HEK293T (cell line): ENCODE measurements around the gene MAML2.

Experiments
- CTCF ChIA-PET: fragments of 350-600 bp; formaldehyde crosslinking; extraction: SDS; loops from one replicate; lab custom pipeline; 2021; ENCODE audit warnings: antibody characterized with exemption, inconsistent platforms; lab: Yijun Ruan, JAX
- POLR2A ChIA-PET: fragments of 350-600 bp; formaldehyde crosslinking; extraction: SDS; loops from one replicate; lab custom pipeline; 2020; ENCODE audit warnings: antibody characterized with exemption, inconsistent platforms; lab: Yijun Ruan, JAX
- DNase-seq: peaks from one replicate; pipeline ENCODE4 v3.0.0; 2012; ENCODE audit warnings: mixed read lengths; ENCODE audit errors: extremely low spot score
- ARNT ChIP-seq: fragments of 450-650 bp; IDR thresholded peaks from 2 replicates; pipeline ENCODE4 v1.6.1; 2017; ENCODE audit warnings: mild to moderate bottlenecking
- BHLHE40 ChIP-seq: fragments of 450-650 bp; IDR thresholded peaks from 2 replicates; pipeline ENCODE4 v1.6.1; 2016; ENCODE audit warnings: mild to moderate bottlenecking, moderate library complexity, borderline replicate concordance
- CTBP1 ChIP-seq: fragments of 450-650 bp; IDR thresholded peaks from 2 replicates; pipeline ENCODE4 v1.6.1; 2016; ENCODE audit warnings: borderline replicate concordance
- ELF4 ChIP-seq: fragments of 450-650 bp; IDR thresholded peaks from 2 replicates; pipeline ENCODE4 v1.6.1; 2017; ENCODE audit warnings: antibody characterized with exemption
- FOXA1 ChIP-seq: fragments of 450-650 bp; IDR thresholded peaks from 2 replicates; pipeline ENCODE4 v1.6.1; 2016; ENCODE audit warnings: mild to moderate bottlenecking
- FOXK2 ChIP-seq: fragments of 450-650 bp; IDR thresholded peaks from 2 replicates; pipeline ENCODE4 v1.6.1; 2016; ENCODE audit warnings: mild to moderate bottlenecking
- FOXM1 ChIP-seq: fragments of 450-650 bp; IDR thresholded peaks from 2 replicates; pipeline ENCODE4 v1.6.1; 2017; ENCODE audit warnings: mild to moderate bottlenecking, borderline replicate concordance
- HDGF ChIP-seq: fragments of 450-650 bp; IDR thresholded peaks from 2 replicates; pipeline ENCODE4 v1.6.1; 2017; ENCODE audit warnings: antibody characterized with exemption, borderline replicate concordance
- L3MBTL2 ChIP-seq: fragments of 450-650 bp; conservative IDR thresholded peaks from 2 replicates; pipeline ENCODE4 v1.6.1; 2016; ENCODE audit warnings: mild to moderate bottlenecking
- LEF1 ChIP-seq: fragments of 450-650 bp; IDR thresholded peaks from 2 replicates; pipeline ENCODE4 v1.6.1; 2017; ENCODE audit warnings: mild to moderate bottlenecking, borderline replicate concordance
- NFRKB ChIP-seq: fragments of 450-650 bp; IDR thresholded peaks from 2 replicates; pipeline ENCODE4 v1.6.1; 2016; ENCODE audit warnings: mild to moderate bottlenecking, moderate library complexity
- SP1 ChIP-seq: fragments of 450-650 bp; IDR thresholded peaks from 2 replicates; pipeline ENCODE4 v1.6.1; 2017
- SUZ12 ChIP-seq: fragments of 450-650 bp; IDR thresholded peaks from 2 replicates; pipeline ENCODE4 v1.6.1; 2016; ENCODE audit warnings: mild to moderate bottlenecking
- TARDBP ChIP-seq: fragments of 450-650 bp; IDR thresholded peaks from 2 replicates; pipeline ENCODE4 v1.6.1; 2016
- ZNF384 ChIP-seq: fragments of 450-650 bp; IDR thresholded peaks from 2 replicates; pipeline ENCODE4 v1.6.1; 2016
- TF ChIP-seq, protein P1 (sequence below): fragments of 450-650 bp; IDR thresholded peaks from 2 replicates; pipeline ENCODE4 v1.6.1; 2016

The MAML2 gene

DNA sequence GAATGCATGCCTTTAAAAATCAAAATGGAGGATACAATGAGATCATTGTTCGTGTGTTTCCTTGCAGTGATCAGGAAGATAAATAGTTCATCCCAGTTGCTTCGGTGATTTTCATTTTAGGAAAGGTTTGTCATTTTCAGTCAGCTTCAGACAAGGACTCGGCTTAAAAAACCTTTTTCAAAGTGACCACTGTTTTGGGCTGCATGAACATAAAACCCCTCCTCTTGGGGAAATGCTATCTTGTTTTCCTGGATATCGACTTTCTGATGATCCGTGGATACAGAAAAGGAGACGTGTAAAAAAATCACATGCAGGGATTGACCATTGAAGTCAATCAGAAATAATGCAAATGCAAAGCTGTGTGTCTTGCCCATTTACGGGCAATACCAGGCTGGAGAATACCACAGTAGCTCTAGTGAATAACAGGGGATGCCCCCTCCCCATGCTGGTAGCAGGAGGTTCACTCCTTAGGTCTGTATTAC, 146.8 kb downstream of the MAML2 start:
- CTCF ChIA-PET = no interaction called here
- TF ChIP-seq FOXM1 (no peak), CTBP1 (no peak), ZNF384 (no peak), TARDBP (no peak), HDGF (no peak), L3MBTL2 (no peak), SUZ12 (no peak), FOXA1 (no peak), LEF1 (no peak), ARNT (no peak), FOXK2 (no peak), ELF4 (no peak), BHLHE40 (no peak), NFRKB (no peak), SP1 (no peak)
- TF ChIP-seq, protein P1, sequence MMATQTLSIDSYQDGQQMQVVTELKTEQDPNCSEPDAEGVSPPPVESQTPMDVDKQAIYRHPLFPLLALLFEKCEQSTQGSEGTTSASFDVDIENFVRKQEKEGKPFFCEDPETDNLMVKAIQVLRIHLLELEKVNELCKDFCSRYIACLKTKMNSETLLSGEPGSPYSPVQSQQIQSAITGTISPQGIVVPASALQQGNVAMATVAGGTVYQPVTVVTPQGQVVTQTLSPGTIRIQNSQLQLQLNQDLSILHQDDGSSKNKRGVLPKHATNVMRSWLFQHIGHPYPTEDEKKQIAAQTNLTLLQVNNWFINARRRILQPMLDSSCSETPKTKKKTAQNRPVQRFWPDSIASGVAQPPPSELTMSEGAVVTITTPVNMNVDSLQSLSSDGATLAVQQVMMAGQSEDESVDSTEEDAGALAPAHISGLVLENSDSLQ = no peak
- POLR2A ChIA-PET = no interaction called here

DNA sequence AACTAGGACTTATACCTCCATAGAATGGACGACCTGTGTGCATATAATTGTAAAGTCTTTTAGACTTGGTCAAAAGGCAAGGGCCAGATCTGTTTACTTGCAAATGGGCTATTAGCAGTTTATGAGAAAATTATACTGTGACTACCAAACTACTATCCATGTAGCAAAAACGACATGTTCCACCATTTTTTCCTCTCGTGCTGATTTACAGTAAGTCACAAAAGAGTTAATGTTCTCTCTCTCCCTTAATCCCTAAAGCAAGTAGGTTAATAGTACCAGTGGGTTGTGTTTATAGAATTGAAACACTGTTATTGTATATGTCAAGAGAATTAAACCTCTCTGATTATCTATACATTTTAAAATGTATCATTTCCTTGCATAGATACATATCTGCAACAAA, 147.3 kb downstream of the MAML2 start:
- no peak for DNase-seq
- POLR2A ChIA-PET = no interaction called here
- CTCF ChIA-PET = no interaction called here
- TF ChIP-seq ARNT = no peak
- no peak for TF ChIP-seq TARDBP
- TF ChIP-seq L3MBTL2 = no peak
- TF ChIP-seq CTBP1 = no peak
- no peak for TF ChIP-seq FOXK2
- TF ChIP-seq SUZ12 = no peak
- TF ChIP-seq SP1 = no peak
- TF ChIP-seq ELF4 = no peak
- no peak for TF ChIP-seq BHLHE40
- TF ChIP-seq, protein P1 = no peak
- TF ChIP-seq FOXM1 = no peak
- no peak for TF ChIP-seq HDGF
- TF ChIP-seq LEF1 = no peak
- TF ChIP-seq FOXA1 = no peak
- TF ChIP-seq NFRKB = no peak
- TF ChIP-seq ZNF384 = no peak

More for the DNA sequence above, 146.8 kb downstream of the MAML2 start:
- DNase-seq = no peak

DNA sequence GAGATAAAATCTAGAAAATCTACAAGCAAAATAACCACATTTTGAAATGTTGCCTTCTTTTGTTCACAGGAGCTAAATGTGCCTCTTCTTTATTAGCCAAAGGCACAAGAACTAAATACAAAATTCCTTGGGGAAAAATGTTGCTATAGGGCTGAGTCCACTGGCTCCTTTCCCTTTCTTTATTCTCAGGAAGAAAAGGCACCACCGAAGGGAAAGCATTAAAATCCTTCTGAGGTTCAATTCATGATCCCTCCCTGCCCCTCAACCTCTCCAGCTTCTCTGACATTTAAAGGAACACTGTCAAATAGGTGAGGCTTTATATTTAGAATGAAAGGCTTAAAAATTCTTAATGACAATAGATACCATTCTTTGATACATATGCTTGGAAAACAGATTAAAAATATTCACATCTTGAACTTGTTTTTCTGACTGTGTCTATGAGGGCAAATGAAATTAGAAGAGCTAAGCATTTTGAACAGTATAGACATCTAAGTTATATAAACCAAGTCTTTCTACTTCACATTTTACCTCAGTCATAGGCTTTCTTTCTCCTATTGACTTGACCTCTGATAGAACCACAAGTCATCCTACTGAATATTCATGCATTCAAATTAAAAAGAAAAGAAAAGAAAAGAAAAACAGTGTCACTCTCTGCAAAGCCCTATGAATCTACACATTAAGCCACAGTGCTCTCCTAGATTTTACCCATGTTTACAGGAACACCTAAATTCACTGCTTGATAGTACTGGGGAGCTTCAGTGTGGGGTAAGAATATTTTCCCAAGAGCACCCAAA, 148.2 kb downstream of the MAML2 start:
- no peak for DNase-seq
- POLR2A ChIA-PET = interaction anchor here (0.6 kb wide), 1 partner anchor 148 kb away, joined by 3 read pairs; the partner anchor contains the start of gene MAML2
- CTCF ChIA-PET = interaction anchor here (0.6 to 1.2 kb wide), 2 partner anchors 138 to 149 kb away, joined by 3 read pairs; no protein-coding TSS in a partner anchor
- TF ChIP-seq, protein P1 = no peak
- TF ChIP-seq SUZ12 = no peak
- TF ChIP-seq ARNT = no peak
- no peak for TF ChIP-seq FOXA1
- no peak for TF ChIP-seq SP1
- no peak for TF ChIP-seq ZNF384
- no peak for TF ChIP-seq LEF1
- TF ChIP-seq FOXM1 = no peak

DNA sequence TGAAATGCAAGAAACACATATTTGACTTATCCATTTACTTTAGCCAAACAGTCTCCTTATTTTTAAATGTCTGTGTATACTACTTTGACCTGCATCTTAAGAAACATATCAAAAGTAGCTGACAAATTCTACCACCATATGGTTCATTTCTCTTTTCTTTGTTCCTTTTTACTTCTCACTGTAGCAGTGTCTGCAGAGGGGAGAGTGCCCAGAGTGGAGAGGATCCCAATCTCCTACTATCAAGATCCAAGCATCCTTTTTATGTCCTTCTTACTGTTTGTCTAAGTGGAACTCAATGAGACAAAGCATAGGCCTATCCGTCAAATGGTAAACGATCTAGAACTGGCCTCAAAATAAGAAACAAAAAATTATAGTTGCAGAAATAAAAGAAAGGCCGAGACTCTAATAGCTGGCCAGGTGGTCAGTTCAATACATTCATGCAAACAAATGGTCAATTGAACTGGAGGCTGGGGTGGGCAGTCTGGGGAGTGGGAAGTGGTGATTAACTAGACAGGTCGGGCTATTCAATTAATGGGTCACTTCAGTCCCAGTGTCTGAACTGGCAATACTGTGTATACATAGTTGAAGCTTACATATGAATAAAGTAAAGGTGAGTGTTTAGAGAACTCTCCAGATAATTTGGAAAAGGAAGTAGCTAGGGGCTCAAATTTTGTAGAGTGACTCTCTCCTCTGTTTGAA, 149.1 kb downstream of the MAML2 start:
- no peak for DNase-seq

DNA sequence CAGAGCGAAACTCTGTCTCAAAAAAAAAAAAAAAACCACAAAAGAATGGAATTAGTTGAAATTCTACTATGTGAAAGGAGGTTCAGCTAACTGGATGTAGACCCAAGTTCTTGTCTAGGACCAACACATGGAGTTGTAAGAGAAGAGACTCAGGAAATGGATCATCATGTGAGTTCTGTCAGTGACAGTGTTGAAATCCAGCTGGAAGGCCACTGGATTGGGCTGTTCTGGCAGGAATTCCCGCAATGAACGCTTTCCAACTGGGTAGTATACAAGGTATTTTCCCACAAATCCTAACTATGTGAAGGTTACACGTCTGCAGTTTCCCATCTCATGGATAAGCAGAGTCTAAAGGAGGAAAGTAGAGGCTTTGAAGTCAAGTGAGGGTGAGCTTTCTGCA, 151.2 kb downstream of the MAML2 start:
- no peak for DNase-seq
- ChIA-PET CTCF (interaction anchor here (0.7 kb wide), 1 partner anchor 13 kb away, joined by 3 read pairs; no protein-coding TSS in a partner anchor), POLR2A (no interaction called here)

More for the DNA sequence above, 149.1 kb downstream of the MAML2 start:
- no peak for TF ChIP-seq CTBP1
- TF ChIP-seq ARNT = no peak
- ChIA-PET POLR2A (no interaction called here), CTCF (interaction anchor here (1.2 kb wide), 1 partner anchor 149 kb away, joined by 3 read pairs; no protein-coding TSS in a partner anchor)

DNA sequence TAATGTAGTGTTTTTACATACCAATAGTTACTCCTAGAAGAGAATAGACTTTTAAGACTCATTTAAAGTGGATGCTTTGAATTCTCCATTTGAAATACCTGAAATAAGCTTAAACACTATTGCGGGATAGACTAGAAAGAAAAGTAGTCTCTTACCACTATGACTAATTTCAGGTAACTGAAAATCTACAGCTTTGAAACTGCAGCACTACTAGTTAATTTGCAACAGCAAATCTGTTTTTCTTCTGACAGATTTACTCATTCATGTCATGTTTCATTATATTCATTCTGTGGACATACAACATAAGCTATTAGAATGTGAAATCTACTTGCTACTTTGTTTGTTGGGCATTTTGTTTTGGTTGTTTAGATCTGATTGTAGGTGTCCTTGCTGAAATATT, 153.6 kb downstream of the MAML2 start:
- ChIA-PET CTCF (no interaction called here), POLR2A (no interaction called here)
- TF ChIP-seq ARNT = no peak
- no peak for TF ChIP-seq ZNF384
- no peak for TF ChIP-seq FOXM1
- TF ChIP-seq NFRKB = no peak
- no peak for TF ChIP-seq LEF1
- no peak for TF ChIP-seq ELF4
- TF ChIP-seq CTBP1 = no peak
- TF ChIP-seq FOXK2 = no peak
- TF ChIP-seq BHLHE40 = no peak
- TF ChIP-seq L3MBTL2 = no peak
- no peak for TF ChIP-seq TARDBP
- DNase-seq = no peak

More for the DNA sequence above, 151.2 kb downstream of the MAML2 start:
- TF ChIP-seq CTBP1 = no peak
- no peak for TF ChIP-seq LEF1
- TF ChIP-seq FOXK2 = no peak
- no peak for TF ChIP-seq TARDBP
- no peak for TF ChIP-seq ARNT
- TF ChIP-seq FOXA1 = no peak
- TF ChIP-seq HDGF = no peak
- TF ChIP-seq SP1 = no peak
- TF ChIP-seq SUZ12 = no peak
- no peak for TF ChIP-seq FOXM1
